Hepatocyte (in vitro differentiated cells): Measurements from ENCODE around the gene TSPY3.
"Not testable (repeated sequence)": the region's sequence is repeated elsewhere in the genome, so short reads cannot be mapped to it uniquely, and the experiment has no call there.

Experiments used
- CTCF ChIP-seq: fragments of 200-600 bp; sonication (generic); IDR thresholded peaks from 2 replicates; pipeline ENCODE4 v1.5.1; 2016; ENCODE audit warnings: antibody characterized with exemption, mild to moderate bottlenecking; ENCODE audit not compliant: poor library complexity
- EZH2 ChIP-seq: fragments of 200-600 bp; sonication (generic); IDR thresholded peaks from 2 replicates; pipeline ENCODE4 v1.6.1; 2016; ENCODE audit warnings: antibody characterized with exemption, mild to moderate bottlenecking, borderline replicate concordance

DNA sequence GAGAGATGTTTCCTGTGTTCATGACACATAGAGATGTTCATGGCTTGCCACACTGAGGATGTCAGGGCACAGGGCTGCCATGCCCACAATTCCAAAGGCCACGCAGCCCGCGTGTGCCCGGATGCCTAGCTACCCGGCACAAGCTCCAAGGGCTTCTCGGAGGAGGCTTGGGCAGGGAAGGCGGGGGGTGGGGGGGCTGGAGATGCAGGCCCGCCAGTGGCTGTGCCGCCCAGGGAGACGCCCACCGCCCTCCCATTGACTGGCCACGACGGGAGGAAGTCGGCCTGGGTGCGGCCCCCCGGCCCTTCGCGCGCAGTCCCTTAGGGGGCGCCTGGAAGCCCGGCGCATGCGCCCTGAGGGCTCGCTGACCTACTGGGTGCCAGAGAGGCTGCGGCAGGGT is 40.7 kb upstream of the TSPY3 start, which contains the start of gene TSPY8:
- not testable (repeated sequence) for TF ChIP-seq CTCF, EZH2
